ENCODE measurements around the gene CAPZA1.

- TF ChIP-seq, protein P1, sequence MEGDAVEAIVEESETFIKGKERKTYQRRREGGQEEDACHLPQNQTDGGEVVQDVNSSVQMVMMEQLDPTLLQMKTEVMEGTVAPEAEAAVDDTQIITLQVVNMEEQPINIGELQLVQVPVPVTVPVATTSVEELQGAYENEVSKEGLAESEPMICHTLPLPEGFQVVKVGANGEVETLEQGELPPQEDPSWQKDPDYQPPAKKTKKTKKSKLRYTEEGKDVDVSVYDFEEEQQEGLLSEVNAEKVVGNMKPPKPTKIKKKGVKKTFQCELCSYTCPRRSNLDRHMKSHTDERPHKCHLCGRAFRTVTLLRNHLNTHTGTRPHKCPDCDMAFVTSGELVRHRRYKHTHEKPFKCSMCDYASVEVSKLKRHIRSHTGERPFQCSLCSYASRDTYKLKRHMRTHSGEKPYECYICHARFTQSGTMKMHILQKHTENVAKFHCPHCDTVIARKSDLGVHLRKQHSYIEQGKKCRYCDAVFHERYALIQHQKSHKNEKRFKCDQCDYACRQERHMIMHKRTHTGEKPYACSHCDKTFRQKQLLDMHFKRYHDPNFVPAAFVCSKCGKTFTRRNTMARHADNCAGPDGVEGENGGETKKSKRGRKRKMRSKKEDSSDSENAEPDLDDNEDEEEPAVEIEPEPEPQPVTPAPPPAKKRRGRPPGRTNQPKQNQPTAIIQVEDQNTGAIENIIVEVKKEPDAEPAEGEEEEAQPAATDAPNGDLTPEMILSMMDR (conservative IDR thresholded peaks at IDR 0.05; ENCODE audit: low read depth, low read length): no peak
- TF ChIP-seq EZH2 (IDR thresholded peaks at IDR 0.05; ENCODE audit: low read length, unreplicated experiment): no peak
These were observed 53.2 kb downstream of the CAPZA1 start for GRCh38 chr1:112672842-112673241.

All from PC-3 (cell line).